GM12801 (cell line): ENCODE data around the gene PNMA8C.

ENCODE experiments used
- CTCF ChIP-seq: IDR thresholded peaks from one replicate; pipeline ENCODE4 v1.5.1; 2011; ENCODE audit warnings: control low read depth; ENCODE audit not compliant: insufficient read length; ENCODE audit errors: extremely low read depth

The PNMA8C gene

GRCh38 chr19:46407856-46408663, 20.7 kb downstream of the PNMA8C start:
- no peak for TF ChIP-seq CTCF

- no peak for TF ChIP-seq CTCF
Measured at GRCh38 chr19:46406976-46407375, 21.8 kb downstream of the PNMA8C start.

- TF ChIP-seq CTCF = no peak
Measured at GRCh38 chr19:46404753-46405468, 23.8 kb downstream of the PNMA8C start.

- TF ChIP-seq CTCF = no peak
Measured at GRCh38 chr19:46404055-46404752, 24.5 kb downstream of the PNMA8C start.

- no peak for TF ChIP-seq CTCF
Measured at GRCh38 chr19:46402725-46403124, 26.0 kb downstream of the PNMA8C start.

- no peak for TF ChIP-seq CTCF
Measured at GRCh38 chr19:46394402-46394797, 34.3 kb downstream of the PNMA8C start.
